ENCODE measurements around the gene CACNG6.
"Not testable (repeated sequence)": the region's sequence is repeated elsewhere in the genome, so short reads cannot be mapped to it uniquely, and the experiment has no call there.

The CACNG6 gene, protein sequence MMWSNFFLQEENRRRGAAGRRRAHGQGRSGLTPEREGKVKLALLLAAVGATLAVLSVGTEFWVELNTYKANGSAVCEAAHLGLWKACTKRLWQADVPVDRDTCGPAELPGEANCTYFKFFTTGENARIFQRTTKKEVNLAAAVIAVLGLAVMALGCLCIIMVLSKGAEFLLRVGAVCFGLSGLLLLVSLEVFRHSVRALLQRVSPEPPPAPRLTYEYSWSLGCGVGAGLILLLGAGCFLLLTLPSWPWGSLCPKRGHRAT

DNA sequence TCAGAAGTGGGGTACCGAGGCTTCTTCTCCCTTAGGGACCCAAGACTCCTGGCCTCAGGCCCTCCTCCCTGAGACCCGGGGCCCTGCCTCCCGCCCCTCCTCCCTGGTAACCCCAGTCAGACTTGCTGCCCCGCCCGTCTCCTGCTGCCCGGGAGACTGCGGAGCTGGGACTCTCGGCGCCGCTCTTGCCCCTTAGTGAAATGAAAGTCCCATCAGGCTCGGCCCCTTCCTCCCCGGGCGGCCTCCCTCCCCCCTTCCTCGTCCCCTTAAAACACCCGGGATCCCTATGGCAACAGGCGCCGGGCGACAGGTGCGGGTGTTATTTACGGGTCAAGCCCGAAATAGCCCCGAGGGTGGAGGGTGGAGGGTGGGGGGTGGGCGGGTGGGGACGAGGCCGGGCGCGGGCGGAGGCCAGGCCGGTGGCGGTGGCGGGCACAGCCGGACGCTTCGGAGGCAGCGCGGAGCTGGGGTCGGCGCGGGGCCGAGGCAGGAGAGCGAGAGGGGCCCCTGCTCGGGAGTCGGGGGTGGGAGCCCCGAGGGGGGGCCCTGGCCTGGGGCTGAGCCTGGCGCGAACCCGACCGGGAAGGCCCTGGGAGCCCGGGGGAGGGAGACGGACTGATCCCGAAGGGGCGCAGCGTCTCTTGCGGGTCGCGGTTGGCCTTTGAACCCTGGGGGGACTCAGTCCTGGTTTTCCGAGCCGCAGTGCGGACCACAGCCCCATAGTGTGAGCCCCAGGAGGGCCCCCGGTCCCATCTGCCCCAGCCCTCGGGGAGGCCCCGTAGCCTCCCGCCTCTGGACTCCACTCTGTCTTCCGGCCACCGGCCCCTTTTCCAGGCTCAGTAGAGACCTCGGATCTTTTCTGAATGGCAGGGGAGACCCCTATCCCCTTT is at the start of gene CACNG6:
Gene CACNG6 (plus strand): TSS at position 414 of the 890 bp plus-strand sequence. CDS start 1,241 bp downstream, outside the sequence.
- DNase-seq (ENCODE audit: low read depth in 2 of 2, low spot score in 1 of 2): no peak

DNA sequence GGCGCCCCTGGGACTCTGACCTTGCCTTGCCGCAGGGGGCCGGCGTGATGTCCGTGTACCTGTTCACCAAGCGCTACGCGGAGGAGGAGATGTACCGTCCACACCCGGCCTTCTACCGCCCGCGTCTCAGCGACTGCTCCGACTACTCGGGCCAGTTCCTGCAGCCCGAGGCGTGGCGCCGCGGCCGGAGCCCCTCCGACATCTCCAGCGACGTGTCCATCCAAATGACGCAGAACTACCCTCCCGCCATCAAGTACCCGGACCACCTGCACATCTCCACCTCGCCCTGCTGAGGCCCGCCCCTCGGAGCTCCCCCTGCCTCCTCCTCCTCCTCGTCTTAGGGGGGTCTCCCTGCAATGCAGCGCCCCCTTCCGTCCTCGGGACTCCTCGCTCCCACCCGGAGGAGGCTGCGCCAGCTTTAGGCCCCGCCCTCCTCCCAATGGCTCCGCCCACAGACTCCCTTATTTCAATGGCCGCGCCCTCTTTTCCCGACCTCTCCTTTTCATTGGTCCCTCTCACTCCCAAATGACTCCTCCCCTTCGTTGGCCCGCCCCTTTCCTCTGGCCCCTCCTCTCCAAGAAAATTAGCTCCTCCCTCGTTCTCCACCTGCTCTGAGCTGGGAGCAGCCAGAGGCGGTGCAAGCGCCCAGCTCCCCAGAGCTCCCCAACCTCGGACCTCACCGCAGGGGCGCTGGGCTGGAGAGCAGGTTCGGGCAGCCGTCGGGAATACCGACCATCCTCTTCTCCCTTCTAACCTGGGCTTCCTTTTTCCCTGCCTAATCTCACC is 49.2 kb upstream of the CACNG6 start:
- DNase-seq (ENCODE audit: low read depth in 2 of 2, low spot score in 1 of 2): no peak

DNA sequence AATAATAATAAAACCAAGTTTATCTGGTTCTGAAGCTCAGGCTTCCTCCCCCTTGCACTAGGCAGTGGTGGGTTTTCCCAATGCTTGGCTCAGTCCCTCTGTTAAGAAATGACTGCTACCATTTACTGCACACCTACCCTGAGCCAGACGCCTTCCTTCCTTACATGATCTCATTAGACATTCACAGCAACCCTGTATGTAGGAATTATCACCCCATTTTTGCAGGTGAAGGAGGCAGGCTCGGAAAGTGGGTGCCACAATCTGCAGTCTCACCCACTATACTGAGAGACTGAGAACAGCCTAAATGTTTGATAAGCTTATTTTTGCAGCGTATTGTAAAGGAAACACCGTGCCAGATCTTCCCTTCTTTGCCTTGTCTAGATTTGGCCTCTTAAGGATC is 47.0 kb upstream of the CACNG6 start:
- no peak for DNase-seq (ENCODE audit: low read depth in 2 of 2, low spot score in 1 of 2)

DNA sequence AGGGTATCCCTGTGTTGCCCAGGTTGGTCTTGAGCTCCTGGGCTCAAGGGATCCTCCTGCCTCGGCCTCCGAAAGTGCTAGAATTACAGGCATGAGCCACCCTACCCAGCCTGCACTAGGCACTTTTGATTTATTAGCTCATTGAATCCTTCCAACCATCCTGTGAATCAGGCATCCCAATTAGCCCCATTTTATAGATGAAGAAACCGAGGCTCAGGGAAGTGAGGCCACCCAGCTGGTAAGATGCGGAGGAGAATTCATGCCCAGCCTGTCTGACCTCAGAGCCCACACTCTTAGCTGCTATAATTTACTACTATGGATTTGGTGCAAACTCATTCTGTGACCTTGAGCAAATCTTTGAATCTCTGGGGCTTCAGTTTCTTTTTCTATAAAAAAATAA is 46.5 kb upstream of the CACNG6 start:
- no peak for DNase-seq (ENCODE audit: low read depth in 2 of 2, low spot score in 1 of 2)

DNA sequence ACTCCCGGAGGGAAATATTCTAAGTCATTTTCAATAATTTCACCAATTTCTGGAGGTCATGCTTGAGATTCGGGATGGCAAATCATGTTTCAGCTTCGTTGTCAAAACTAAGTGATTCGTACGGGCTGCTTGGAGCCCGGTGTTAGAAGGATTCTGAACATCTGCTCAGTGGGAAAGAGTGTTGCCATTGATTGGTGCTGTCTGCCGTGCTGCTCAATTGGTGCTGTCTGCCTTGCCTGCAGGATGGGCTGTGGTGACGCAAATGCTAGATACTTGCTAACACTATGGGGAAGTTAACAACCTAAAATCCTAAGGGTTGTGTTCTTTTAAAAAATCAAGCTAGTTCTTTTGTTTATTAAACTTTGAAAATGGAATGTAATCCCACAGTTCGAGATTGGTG is 46.0 kb upstream of the CACNG6 start:
- DNase-seq (ENCODE audit: low read depth in 2 of 2, low spot score in 1 of 2): no peak

- no peak for DNase-seq (ENCODE audit: low read depth in 2 of 2, low spot score in 1 of 2)
Measured at GRCh38 chr19:53945998-53946397, 45.4 kb upstream of the CACNG6 start.

GRCh38 chr19:53947624-53948023 is 43.8 kb upstream of the CACNG6 start:
- DNase-seq (ENCODE audit: low read depth in 2 of 2, low spot score in 1 of 2): no peak

- DNase-seq (ENCODE audit: low read depth in 2 of 2, low spot score in 1 of 2): not testable (repeated sequence)
Measured at GRCh38 chr19:53948611-53949010, 42.8 kb upstream of the CACNG6 start.

DNA sequence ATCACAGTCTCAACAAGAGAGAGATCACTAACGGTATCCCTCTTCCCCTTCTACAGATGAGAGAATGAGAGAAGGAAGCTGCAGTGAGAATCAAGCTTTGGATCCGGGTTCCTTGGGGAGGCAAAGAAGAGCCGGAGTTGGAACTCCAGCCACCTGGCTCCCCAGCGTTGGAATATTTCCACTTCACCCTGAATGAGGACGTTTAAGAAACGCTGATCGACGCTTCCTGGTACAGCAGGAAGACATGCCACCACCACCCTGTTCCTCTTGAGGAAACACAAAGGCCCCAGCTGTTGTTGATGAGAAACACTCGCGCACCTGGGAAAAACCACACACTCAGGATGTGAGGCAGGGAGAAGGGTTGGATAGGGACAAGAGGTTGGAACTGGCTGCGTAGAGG is 40.0 kb upstream of the CACNG6 start:
- no peak for DNase-seq (ENCODE audit: low read depth in 2 of 2, low spot score in 1 of 2)

GRCh38 chr19:53951947-53952346 is 39.5 kb upstream of the CACNG6 start:
- DNase-seq (ENCODE audit: low read depth in 2 of 2, low spot score in 1 of 2): no peak

DNA sequence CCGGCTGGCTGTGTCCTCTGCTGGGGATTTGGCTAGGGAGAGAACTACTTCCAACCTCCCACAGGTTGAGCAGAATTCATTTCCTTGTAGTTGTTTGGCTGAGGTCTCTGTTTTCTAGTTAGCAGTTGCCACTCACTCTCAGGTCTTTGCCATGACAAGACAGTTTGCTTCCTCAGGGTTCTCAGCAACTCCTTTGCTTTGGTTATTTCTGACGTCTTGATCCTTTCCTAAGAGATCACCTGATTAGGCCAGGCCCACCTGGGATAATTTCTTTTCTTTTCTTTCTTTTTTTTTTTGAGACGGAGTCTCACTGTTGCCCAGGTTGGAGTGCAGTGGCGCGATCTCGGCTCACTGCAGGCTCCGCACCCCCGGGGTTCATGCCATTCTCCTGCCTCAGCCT is 38.1 kb upstream of the CACNG6 start:
- DNase-seq (ENCODE audit: low read depth in 2 of 2, low spot score in 1 of 2): no peak

GRCh38 chr19:53957448-53958167 is 33.8 kb upstream of the CACNG6 start:
- DNase-seq (ENCODE audit: low read depth in 2 of 2, low spot score in 1 of 2): no peak

DNA sequence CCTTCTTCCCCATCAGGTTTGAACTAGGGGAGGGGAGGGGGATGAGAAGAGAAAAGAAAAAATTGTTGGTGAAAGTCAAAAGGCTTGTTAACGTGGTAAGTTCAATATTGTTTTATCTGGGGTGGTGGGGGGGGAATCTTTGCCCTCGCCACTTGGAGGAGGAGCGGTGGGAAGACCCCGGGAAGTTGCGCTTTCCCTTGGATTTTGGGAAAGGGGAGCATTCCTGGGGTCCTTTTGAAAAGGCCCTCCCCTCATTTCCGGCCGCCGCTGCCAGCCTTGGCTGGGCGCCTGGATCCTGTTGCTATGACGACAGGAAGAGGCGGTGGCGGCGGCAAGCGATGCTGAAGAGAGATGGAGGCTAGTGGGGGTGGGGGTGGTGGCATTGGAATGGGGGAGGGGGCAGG is 33.3 kb upstream of the CACNG6 start:
- no peak for DNase-seq (ENCODE audit: low read depth in 2 of 2, low spot score in 1 of 2)

DNA sequence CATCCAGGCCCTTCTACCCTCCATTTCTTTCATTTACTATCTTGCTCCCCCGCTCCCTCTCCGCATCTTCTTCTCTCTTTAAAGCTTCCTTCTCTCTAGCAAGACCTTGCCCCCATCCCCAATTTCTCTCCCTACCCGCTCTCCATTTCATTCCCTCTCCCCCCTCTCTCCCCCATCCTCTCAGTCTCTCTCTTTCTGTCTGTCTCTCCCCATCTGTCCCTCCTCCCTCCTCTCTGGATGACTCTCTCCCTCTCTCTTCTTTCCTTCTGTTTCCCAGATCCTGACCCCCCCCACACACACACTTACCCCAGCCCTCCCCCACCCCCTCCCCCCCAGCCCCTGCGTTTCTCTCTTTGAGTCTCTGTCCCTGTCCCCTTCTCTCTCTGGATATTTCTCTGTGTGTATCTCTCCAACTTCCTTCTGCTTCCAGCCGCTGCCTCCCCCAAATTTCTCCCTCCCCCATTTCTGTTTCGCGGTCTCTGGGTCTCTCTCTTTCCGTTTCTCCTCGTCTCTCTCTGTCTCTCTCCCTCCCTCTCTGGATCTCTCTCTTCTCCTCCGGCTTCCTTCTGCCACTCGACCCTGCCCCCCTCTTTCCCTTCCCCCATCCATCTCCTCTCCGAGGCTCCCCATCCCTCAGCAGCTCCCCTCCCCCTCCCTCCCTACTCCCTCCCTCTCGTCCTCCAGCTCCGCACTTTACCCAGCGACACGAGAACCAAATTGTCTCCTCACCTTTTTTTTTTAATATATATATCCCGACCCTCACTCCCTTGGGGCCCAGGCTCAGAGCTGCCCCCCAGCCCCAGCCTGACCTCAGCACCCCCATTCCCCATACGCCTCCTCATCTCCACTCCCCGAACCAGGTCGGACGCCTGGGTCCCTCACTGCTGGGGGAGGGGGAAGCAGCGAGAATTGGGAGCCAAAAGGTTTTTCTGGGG is 32.3 kb upstream of the CACNG6 start:
- no peak for DNase-seq (ENCODE audit: low read depth in 2 of 2, low spot score in 1 of 2)

- DNase-seq (ENCODE audit: low read depth in 2 of 2, low spot score in 1 of 2): no peak
Measured at GRCh38 chr19:53960187-53960586, 31.2 kb upstream of the CACNG6 start.

DNA sequence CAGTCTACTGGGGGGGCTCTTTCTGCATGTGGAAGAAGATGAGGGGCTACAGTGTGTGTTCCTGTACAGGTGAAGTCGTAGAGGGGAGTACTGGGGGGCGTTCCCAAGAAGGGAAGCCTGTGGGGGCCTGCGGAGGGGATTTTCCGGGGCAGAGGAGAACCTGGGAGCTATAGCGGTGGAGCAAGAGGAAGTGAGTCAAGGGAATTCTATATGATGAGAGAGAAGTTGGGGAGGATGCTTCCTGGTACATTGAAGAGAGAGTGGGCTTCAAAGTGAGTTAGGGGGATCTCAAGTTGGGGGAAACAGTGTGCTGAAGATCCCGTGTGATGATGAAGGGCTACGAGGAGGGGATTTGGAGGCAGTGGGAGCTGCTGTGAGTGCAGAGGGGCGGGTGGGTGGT is 30.6 kb upstream of the CACNG6 start:
- DNase-seq (ENCODE audit: low read depth in 2 of 2, low spot score in 1 of 2): no peak

DNA sequence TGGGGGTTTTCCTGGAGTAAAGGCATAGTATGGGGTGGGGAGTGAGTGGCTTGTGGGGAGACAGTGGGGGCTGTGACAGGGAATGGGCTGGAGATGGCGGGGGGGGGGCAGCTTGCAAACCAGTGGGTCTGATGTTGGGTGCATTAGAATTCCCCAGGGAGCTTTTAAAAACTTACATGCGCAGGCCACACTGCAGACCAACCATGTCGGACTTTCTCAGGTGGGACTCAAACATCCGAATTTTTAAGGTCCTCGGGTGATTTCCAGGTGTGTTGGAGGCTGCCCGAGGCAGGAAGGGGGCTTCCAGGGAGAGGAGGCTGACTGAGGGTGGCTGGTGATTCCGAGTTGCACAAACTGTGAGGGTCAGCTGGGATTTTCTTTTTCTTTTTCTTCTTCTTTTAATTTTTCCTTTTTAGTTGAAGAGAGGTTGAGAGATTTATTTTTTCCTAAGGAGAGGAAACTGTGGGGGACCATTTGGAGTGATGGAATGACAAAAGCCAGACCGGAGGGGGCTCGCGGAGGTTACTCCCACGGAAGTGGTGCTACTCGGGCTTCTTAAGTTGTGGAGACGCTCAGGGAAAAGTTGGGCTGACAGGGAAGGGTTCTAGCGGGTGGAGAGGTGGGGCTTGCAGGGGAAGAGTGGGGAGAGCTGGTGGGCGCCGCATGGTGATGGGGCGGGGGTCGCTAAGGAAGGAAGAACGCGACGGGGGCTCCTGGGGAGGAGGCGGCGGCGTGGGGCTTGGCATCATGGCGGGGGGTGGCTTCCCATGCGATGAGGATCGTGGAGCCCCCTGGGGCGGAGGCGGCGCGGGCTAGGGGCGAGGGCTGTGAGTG is 29.7 kb upstream of the CACNG6 start:
- DNase-seq (ENCODE audit: low read depth in 2 of 2, low spot score in 1 of 2): no peak

GRCh38 chr19:53962887-53963431 is 28.5 kb upstream of the CACNG6 start, which contains the start of gene CACNG8:
CACNG8 (plus strand) TSS chr19:53962937.
- no peak for DNase-seq (ENCODE audit: low read depth in 2 of 2, low spot score in 1 of 2)

DNA sequence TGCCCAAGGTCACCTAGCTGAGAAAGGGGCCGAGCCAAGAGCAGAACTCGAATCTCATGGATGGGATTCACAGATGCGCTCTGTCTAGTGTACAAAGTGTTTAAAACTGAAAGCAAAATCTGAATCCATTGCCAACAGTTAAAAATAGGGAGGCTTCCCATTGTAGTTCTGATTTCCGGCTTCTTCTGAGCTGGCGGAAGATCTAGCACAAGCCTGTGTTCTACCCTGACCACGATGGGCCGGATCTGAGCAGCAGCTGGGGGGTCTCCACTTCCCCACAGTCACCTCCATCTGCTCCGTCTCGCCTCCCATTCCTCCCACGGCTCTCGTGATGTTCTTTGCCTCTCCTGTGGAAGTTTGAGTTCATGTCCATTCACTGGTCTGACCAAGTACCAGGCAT is 26.3 kb upstream of the CACNG6 start:
- no peak for DNase-seq (ENCODE audit: low read depth in 2 of 2, low spot score in 1 of 2)

Data from stimulated activated CD8-positive, alpha-beta memory T cell treated with anti-CD3 and anti-CD28 coated beads, Interleukin-4, amount 100 ng/mL, for 1 hour (primary cell).